GM12878 (cell line): ENCODE results near the gene TDRD9.

Source experiments
- BRCA1 ChIP-seq: IDR thresholded peaks from 2 replicates; pipeline ENCODE4 v1.6.1; 2011; ENCODE audit warnings: low read depth, low read length, improper control_type of control experiment
- CBX3 ChIP-seq: fragments of 200-600 bp; sonication (generic); IDR thresholded peaks from 2 replicates; pipeline ENCODE4 v1.6.1; 2016; ENCODE audit warnings: low read depth, borderline replicate concordance
- CTCF ChIP-seq, 3 experiments: IDR thresholded peaks in 2 of 3; conservative IDR thresholded peaks in 1 of 3; 2 replicates each; pipeline ENCODE4 v1.5.1; 2011; ENCODE audit warnings: low read depth in 3 of 3, low read length in 3 of 3, mild to moderate bottlenecking in 3 of 3, control low read depth in 2 of 3, moderate library complexity in 2 of 3, inconsistent platforms in 1 of 3, mixed read lengths in 1 of 3; ENCODE audit not compliant: control insufficient read depth in 2 of 3, insufficient read depth in 1 of 3; ENCODE audit errors: extremely low read depth in 1 of 3
- MLLT1 ChIP-seq: fragments of 450-650 bp; IDR thresholded peaks from 2 replicates; pipeline ENCODE4 v1.6.1; 2016; ENCODE audit warnings: mild to moderate bottlenecking
- NBN ChIP-seq: fragments of 450-650 bp; IDR thresholded peaks from 2 replicates; pipeline ENCODE4 v1.6.1; 2016
- ZBTB33 ChIP-seq: fragments of 450-650 bp; IDR thresholded peaks from 2 replicates; pipeline ENCODE4 v1.6.1; 2017; ENCODE audit warnings: mild to moderate bottlenecking

- TF ChIP-seq NBN, result no peak
- no peak for TF ChIP-seq MLLT1
- TF ChIP-seq CBX3, result no peak
- no peak for TF ChIP-seq CTCF (IDR thresholded peaks at IDR 0.05 in 2 of 3, conservative IDR thresholded peaks at IDR 0.05 in 1 of 3; ENCODE audit: control insufficient read depth in 2 of 3, extremely low read depth in 1 of 3, insufficient read depth in 1 of 3, low read depth in 3 of 3, low read length in 3 of 3)
- no peak for TF ChIP-seq ZBTB33
- TF ChIP-seq BRCA1, result no peak
These were observed 15.4 kb downstream of the TDRD9 start for GRCh38 chr14:103943673-103944072.
